GM21381 (cell line): ENCODE data around the gene SCCPDH.
"Not testable (repeated sequence)": the region's sequence is repeated elsewhere in the genome, so short reads cannot be mapped to it uniquely, and the experiment has no call there.

Experiments used
- ATAC-seq: cut with Tn5 transposase; IDR thresholded peaks from one replicate; pipeline ENCODE4 v1.9.1; 2021; ENCODE audit warnings: mild to moderate bottlenecking, moderate library complexity; ENCODE audit not compliant: unreplicated experiment

Gene SCCPDH

GRCh38 chr1:246798606-246799496 is 74.6 kb downstream of the SCCPDH start:
- ATAC-seq, result no peak

DNA sequence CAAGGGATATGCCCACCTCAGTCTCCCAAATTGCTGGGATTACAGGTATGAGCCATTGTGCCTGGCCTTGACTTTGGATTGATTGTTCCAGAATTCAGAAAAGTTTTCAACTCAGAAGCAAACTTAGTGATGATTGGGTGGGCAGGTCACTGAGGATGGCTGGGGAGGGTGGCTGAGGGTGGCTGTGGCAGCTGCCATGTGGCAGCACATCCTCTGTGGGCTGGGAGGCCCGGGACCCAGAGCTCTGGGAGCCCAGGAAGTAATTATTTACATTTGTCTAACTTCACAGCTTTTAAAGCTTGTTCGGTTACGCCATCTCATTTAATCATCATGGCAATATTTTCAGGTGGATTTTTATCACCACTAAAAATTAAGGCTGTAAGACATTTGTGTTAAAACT is 76.1 kb downstream of the SCCPDH start:
- no peak for ATAC-seq

DNA sequence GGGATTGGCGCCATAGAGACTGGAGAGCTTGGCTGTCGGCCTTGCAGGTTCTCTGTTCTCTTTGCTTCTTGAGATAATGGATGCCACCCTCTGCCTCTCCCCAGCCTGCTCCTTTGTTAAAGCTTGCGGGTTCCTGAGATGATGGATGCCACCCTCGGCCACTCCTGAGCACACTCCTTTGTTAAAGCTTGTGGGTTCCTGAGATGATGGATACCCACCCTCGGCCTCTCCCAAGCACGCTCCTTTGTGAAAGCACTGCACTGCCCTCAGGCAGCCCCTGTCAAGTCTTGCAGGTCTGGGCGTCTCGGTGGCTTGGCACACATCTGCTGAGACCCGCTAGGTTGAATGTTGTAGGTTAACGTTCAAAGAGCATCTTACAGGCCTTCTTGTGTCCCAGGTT is 76.5 kb downstream of the SCCPDH start:
- no peak for ATAC-seq

DNA sequence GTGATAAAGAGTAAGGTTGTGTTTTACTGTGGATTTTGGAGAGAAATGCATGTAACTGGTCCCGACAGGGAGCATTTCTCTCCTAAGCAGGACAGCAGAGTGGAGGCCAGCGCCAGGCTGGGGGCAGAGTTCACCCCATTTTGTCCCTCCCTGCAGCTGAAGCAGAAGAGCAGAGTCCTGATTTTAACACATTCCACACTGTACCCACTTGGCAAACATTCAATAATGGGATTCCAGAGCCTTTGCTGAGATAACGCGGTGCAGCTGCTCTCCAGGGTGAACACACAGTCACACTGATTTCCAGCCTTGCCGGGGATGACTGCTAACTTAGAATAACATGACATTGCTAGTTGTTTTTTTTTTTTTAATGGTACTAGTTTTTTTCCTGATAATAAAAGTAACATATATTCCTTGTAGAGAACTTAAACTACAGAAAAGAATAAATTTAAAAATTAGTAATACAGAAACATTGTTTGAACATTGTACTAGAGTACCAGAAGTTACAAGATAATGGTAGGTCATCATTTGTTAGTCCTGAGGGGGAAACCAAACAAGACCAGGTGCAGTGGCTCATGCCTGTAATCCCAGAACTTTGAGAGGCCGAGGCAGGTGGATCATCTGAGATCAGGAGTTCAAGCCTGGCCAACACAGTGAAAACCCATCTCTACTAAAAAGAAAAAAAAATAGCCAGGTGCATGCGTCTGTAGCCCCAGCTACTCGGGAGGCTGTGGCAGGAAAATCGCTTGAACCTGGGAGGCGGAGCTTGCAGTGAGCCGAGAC is 77.2 kb downstream of the SCCPDH start:
- no peak for ATAC-seq

GRCh38 chr1:246803373-246803772 is 79.2 kb downstream of the SCCPDH start:
- no peak for ATAC-seq

GRCh38 chr1:246803883-246804282 is 79.7 kb downstream of the SCCPDH start:
- no peak for ATAC-seq

DNA sequence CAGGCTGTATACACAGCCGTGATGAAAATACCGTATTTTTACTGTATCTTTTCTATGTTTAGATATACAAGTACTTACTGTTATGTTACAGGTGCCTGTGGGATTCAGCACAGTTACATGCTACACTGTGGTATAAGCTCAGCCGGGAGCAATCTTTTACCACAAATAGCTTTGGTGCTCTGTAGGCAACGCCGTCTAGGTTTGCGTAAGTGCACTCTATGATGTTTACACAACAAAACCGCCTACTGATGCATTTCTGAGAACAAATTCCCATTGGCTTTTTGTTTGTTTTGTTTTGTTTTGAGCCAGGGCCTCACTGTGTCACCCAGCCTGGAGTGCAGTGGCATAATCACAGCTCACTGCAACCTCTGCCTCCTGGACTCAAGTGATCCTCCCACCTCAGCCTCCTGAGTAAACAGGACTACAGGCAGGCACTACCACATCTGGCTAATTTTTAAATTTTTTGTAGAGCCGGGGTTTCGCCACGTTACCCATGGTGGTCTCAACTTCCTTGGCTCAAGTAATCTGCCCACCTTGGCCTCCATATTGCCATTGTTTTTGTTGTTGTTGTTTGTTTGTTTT is 81.0 kb downstream of the SCCPDH start:
- ATAC-seq, result no peak

DNA sequence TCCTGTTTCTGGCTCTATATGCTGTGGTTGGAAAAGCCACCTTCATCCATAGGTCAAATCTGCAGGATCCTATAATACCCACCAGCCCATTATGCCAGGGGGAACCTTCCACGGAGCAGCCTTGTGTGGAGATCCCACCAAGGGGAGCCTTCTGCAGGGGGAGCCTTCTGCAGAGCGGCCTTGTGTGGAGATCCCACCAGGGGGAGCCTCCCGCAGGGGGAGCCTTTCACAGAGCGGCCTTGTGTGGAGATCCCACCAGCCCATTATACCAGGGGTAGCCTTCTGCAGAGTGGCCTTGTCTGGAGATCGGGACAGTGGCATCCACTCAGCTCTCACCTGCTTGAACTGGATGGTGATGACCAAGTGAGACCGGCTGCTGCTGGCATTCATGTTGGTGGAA is 85.3 kb downstream of the SCCPDH start:
- ATAC-seq, result no peak

DNA sequence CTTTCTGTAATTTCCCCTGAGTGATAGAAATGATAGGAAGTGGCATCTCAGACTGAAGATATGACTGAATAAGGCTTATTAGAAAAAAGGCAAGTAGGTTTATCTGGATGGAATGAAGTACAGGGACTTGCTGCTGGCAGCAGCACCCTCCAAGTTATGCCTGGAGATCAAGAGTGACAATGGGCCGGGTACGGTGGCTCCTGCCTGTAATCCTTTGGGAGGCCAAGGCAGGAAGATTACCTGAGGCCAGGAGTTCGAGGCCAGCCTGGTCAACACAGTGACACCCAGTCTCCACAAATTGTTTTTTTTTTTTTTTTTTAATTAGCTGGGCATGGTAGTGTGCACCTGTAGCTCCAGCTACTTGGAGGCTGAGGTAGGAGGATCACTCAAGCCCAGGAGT is 87.8 kb downstream of the SCCPDH start:
- ATAC-seq, result no peak

GRCh38 chr1:246813325-246813724 is 89.1 kb downstream of the SCCPDH start:
- not testable (repeated sequence) for ATAC-seq

DNA sequence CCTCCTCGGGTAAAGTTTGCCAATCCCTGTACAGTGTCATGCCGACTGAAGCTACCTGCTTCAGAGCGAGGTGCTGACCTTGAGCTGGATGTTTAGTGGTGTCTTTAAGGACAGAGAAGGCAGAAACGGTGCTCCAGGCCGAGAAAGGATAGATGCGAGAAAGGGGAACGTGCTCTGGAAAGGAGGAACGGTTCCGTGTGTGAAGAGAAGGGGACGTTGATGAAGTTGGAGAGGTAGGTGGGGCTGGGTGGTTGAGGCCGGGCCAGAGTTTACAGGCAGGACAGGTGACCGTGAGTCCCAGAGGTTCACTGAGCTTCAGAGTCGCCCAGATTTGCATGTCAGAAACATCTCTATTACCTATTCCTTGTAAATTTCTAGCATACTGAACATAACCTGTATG is 90.7 kb downstream of the SCCPDH start:
- ATAC-seq, result no peak

DNA sequence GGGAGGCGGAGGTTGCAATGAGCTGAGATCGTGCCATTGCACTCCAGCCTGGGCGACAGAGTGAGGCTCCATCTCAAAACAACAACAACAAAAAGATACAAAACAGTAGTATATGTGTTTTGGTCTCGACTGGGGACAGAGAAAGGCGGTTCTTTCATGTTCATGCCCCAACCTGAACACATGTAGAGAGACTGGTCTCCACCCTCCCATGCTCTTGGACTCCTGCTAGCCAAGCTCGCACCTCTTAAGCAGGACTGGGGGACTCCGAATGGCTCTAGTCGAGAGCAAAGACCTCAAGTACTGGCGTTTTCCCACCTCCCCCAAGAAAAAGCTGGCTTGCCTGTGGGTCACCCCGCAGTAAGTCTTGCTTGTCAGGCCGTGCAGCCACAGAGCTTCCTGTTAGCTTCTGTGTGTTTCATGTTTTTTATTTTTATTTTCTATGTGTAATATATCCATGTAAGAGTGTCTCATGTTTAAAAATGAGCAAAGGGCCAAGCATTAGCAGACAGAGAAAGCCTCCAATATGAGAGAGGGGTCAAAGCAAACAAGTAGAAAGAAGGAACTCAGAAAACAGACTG is 91.6 kb downstream of the SCCPDH start:
- ATAC-seq, result no peak
